Stimulated activated memory B cell treated with anti-CD40 and anti-IgM and Interleukin-4, amounts not matched to agents 10 μg/mL and 1 μg/mL and 100 μg/mL, for 72 hours (primary cell): ENCODE measurements around the gene PSMD14.
"Not testable (repeated sequence)": the region's sequence is repeated elsewhere in the genome, so short reads cannot be mapped to it uniquely, and the experiment has no call there.

Source experiments
- ATAC-seq: fragments of 150-1000 bp; cut with Tn5 transposase; 2 replicates; pipeline ENCODE4 v1.10.0; 2021
- H3K27ac Mint-ChIP-seq: one replicate; pipeline ENCODE4 v1.8.0; 2022; ENCODE audit warnings: mild to moderate bottlenecking, mixed read lengths
- H3K27me3 Mint-ChIP-seq: one replicate; pipeline ENCODE4 v1.8.0; 2022; ENCODE audit warnings: mixed read lengths
- H3K36me3 Mint-ChIP-seq: one replicate; pipeline ENCODE4 v1.8.0; 2022; ENCODE audit warnings: mixed read lengths
- H3K4me1 Mint-ChIP-seq: one replicate; pipeline ENCODE4 v1.8.0; 2022; ENCODE audit warnings: mixed read lengths
- H3K4me3 Mint-ChIP-seq: one replicate; pipeline ENCODE4 v1.8.0; 2022; ENCODE audit warnings: mild to moderate bottlenecking, moderate library complexity, mixed read lengths
- H3K9me3 Mint-ChIP-seq: one replicate; pipeline ENCODE4 v1.8.0; 2022; ENCODE audit warnings: mixed read lengths

The PSMD14 gene

GRCh38 chr2:161316701-161317100 lies 8.5 kb downstream of the PSMD14 start:
- H3K9me3 Mint-ChIP-seq, result no peaks in the 10 kb centered on the region
- peaks cover 22% of the 10 kb centered on the region for H3K4me1 Mint-ChIP-seq
- no peak overlapping the region for H3K4me3 Mint-ChIP-seq
- H3K36me3 Mint-ChIP-seq, result peaks cover 30% of the 10 kb centered on the region
- no peak overlapping the region for H3K27ac Mint-ChIP-seq
- no peak for ATAC-seq
- H3K27me3 Mint-ChIP-seq, result no peaks in the 10 kb centered on the region

GRCh38 chr2:161321944-161322648 lies 13.9 kb downstream of the PSMD14 start:
- peaks cover 14% of the 10 kb centered on the region for H3K4me1 Mint-ChIP-seq
- no peak overlapping the region for H3K4me3 Mint-ChIP-seq
- no peaks in the 10 kb centered on the region for H3K9me3 Mint-ChIP-seq
- ATAC-seq, result no peak
- no peak overlapping the region for H3K27ac Mint-ChIP-seq
- H3K36me3 Mint-ChIP-seq, result peaks cover 57% of the 10 kb centered on the region
- no peaks in the 10 kb centered on the region for H3K27me3 Mint-ChIP-seq

- Mint-ChIP-seq H3K27me3 (no peaks in the 10 kb centered on the region), H3K4me3 (no peak overlapping the region), H3K36me3 (peaks cover 59% of the 10 kb centered on the region), H3K9me3 (no peaks in the 10 kb centered on the region), H3K4me1 (peaks cover 14% of the 10 kb centered on the region), H3K27ac (no peak overlapping the region)
- ATAC-seq, result no peak
Observed at GRCh38 chr2:161324876-161325275, 16.7 kb downstream of the PSMD14 start.

- Mint-ChIP-seq H3K9me3 (no peaks in the 10 kb centered on the region), H3K36me3 (peaks cover 56% of the 10 kb centered on the region), H3K27ac (no peak overlapping the region), H3K4me3 (no peak overlapping the region), H3K4me1 (peaks cover 14% of the 10 kb centered on the region), H3K27me3 (no peaks in the 10 kb centered on the region)
- ATAC-seq, result no peak
Observed at GRCh38 chr2:161327582-161327981, 19.4 kb downstream of the PSMD14 start.

GRCh38 chr2:161332371-161332967 lies 24.2 kb downstream of the PSMD14 start:
- ATAC-seq, result no peak
- H3K36me3 Mint-ChIP-seq, result peaks cover 27% of the 10 kb centered on the region
- H3K4me3 Mint-ChIP-seq, result no peak overlapping the region
- no peaks in the 10 kb centered on the region for H3K9me3 Mint-ChIP-seq
- no peaks in the 10 kb centered on the region for H3K27me3 Mint-ChIP-seq
- H3K27ac Mint-ChIP-seq, result no peak overlapping the region
- H3K4me1 Mint-ChIP-seq, result no peaks in the 10 kb centered on the region

- no peaks in the 10 kb centered on the region for H3K27me3 Mint-ChIP-seq
- no peak for ATAC-seq
- peaks cover 8% of the 10 kb centered on the region for H3K4me1 Mint-ChIP-seq
- no peak overlapping the region for H3K4me3 Mint-ChIP-seq
- peaks cover 39% of the 10 kb centered on the region for H3K36me3 Mint-ChIP-seq
- H3K9me3 Mint-ChIP-seq, result peaks cover 3% of the 10 kb centered on the region
- H3K27ac Mint-ChIP-seq, result no peak overlapping the region
Observed at GRCh38 chr2:161335626-161336025, 27.4 kb downstream of the PSMD14 start.

- H3K36me3 Mint-ChIP-seq, result peaks cover 38% of the 10 kb centered on the region
- no peak for ATAC-seq
- H3K9me3 Mint-ChIP-seq, result peaks cover 3% of the 10 kb centered on the region
- no peaks in the 10 kb centered on the region for H3K27me3 Mint-ChIP-seq
- no peak overlapping the region for H3K4me3 Mint-ChIP-seq
- no peak overlapping the region for H3K27ac Mint-ChIP-seq
- peaks cover 8% of the 10 kb centered on the region for H3K4me1 Mint-ChIP-seq
Observed at GRCh38 chr2:161337247-161337646, 29.0 kb downstream of the PSMD14 start.

- H3K27me3 Mint-ChIP-seq, H3K4me1 Mint-ChIP-seq, H3K9me3 Mint-ChIP-seq, ATAC-seq, H3K4me3 Mint-ChIP-seq, H3K27ac Mint-ChIP-seq: not testable (repeated sequence)
- H3K36me3 Mint-ChIP-seq, result peaks cover 38% of the 10 kb centered on the region
Observed at GRCh38 chr2:161339532-161339931, 31.3 kb downstream of the PSMD14 start.

- ATAC-seq, result peak; percentile 71
- Mint-ChIP-seq H3K4me1 (peaks cover 24% of the 10 kb centered on the region), H3K36me3 (peaks cover 52% of the 10 kb centered on the region)
- H3K27ac Mint-ChIP-seq, H3K9me3 Mint-ChIP-seq, H3K4me3 Mint-ChIP-seq, H3K27me3 Mint-ChIP-seq: not testable (repeated sequence)
Observed at GRCh38 chr2:161340930-161341413, 32.7 kb downstream of the PSMD14 start.

- Mint-ChIP-seq H3K27me3 (no peaks in the 10 kb centered on the region), H3K4me1 (peaks cover 35% of the 10 kb centered on the region), H3K4me3 (no peak overlapping the region), H3K9me3 (peaks cover 7% of the 10 kb centered on the region), H3K27ac (no peak overlapping the region), H3K36me3 (peaks cover 65% of the 10 kb centered on the region)
- no peak for ATAC-seq
Observed at GRCh38 chr2:161343235-161343634, 35.0 kb downstream of the PSMD14 start.

GRCh38 chr2:161344692-161345091 lies 36.5 kb downstream of the PSMD14 start:
- Mint-ChIP-seq H3K4me3 (no peak overlapping the region), H3K36me3 (peaks cover 65% of the 10 kb centered on the region), H3K4me1 (peaks cover 36% of the 10 kb centered on the region), H3K27me3 (no peaks in the 10 kb centered on the region), H3K27ac (no peak overlapping the region), H3K9me3 (peaks cover 4% of the 10 kb centered on the region)
- no peak for ATAC-seq

GRCh38 chr2:161351678-161352077 lies 43.5 kb downstream of the PSMD14 start:
- H3K36me3 Mint-ChIP-seq, result peaks cover 51% of the 10 kb centered on the region
- ATAC-seq, result no peak
- H3K9me3 Mint-ChIP-seq, result no peaks in the 10 kb centered on the region
- no peak overlapping the region for H3K27ac Mint-ChIP-seq
- H3K4me1 Mint-ChIP-seq, result peaks cover 56% of the 10 kb centered on the region
- H3K4me3 Mint-ChIP-seq, result no peak overlapping the region
- H3K27me3 Mint-ChIP-seq, result no peaks in the 10 kb centered on the region

GRCh38 chr2:161352719-161353118 lies 44.5 kb downstream of the PSMD14 start:
- Mint-ChIP-seq H3K4me3 (no peak overlapping the region), H3K4me1 (peaks cover 50% of the 10 kb centered on the region), H3K36me3 (peaks cover 43% of the 10 kb centered on the region), H3K9me3 (no peaks in the 10 kb centered on the region), H3K27me3 (no peaks in the 10 kb centered on the region), H3K27ac (peak overlapping the region; percentile 51)
- ATAC-seq, result no peak

GRCh38 chr2:161353543-161353942 lies 45.3 kb downstream of the PSMD14 start:
- Mint-ChIP-seq H3K36me3 (peaks cover 48% of the 10 kb centered on the region), H3K4me1 (peaks cover 53% of the 10 kb centered on the region), H3K4me3 (no peak overlapping the region), H3K27me3 (no peaks in the 10 kb centered on the region), H3K27ac (no peak overlapping the region), H3K9me3 (no peaks in the 10 kb centered on the region)
- no peak for ATAC-seq

GRCh38 chr2:161354106-161354505 lies 45.9 kb downstream of the PSMD14 start:
- Mint-ChIP-seq H3K36me3 (peaks cover 47% of the 10 kb centered on the region), H3K9me3 (no peaks in the 10 kb centered on the region), H3K27me3 (no peaks in the 10 kb centered on the region), H3K4me1 (peaks cover 51% of the 10 kb centered on the region), H3K27ac (no peak overlapping the region), H3K4me3 (no peak overlapping the region)
- ATAC-seq, result no peak

- ATAC-seq, result no peak
- H3K4me3 Mint-ChIP-seq, result no peak overlapping the region
- H3K4me1 Mint-ChIP-seq, result peaks cover 44% of the 10 kb centered on the region
- H3K27me3 Mint-ChIP-seq, result no peaks in the 10 kb centered on the region
- peaks cover 40% of the 10 kb centered on the region for H3K36me3 Mint-ChIP-seq
- no peak overlapping the region for H3K27ac Mint-ChIP-seq
- H3K9me3 Mint-ChIP-seq, result no peaks in the 10 kb centered on the region
Observed at GRCh38 chr2:161355106-161355505, 46.9 kb downstream of the PSMD14 start.
